ENCODE data around the gene ZNF496.

GRCh38 chr1:247293047-247293446, 38.6 kb downstream of the ZNF496 start:
- TF ChIP-seq EZH2 (IDR thresholded peaks at IDR 0.05; ENCODE audit: borderline replicate concordance, low read depth, low read length, severe bottlenecking) = no peak
- no peak for TF ChIP-seq CTCF (IDR thresholded peaks at IDR 0.05; ENCODE audit: borderline replicate concordance, extremely low read depth, low read length, poor library complexity, severe bottlenecking)
